ENCODE results near the gene UBTF.

Gene UBTF, protein sequence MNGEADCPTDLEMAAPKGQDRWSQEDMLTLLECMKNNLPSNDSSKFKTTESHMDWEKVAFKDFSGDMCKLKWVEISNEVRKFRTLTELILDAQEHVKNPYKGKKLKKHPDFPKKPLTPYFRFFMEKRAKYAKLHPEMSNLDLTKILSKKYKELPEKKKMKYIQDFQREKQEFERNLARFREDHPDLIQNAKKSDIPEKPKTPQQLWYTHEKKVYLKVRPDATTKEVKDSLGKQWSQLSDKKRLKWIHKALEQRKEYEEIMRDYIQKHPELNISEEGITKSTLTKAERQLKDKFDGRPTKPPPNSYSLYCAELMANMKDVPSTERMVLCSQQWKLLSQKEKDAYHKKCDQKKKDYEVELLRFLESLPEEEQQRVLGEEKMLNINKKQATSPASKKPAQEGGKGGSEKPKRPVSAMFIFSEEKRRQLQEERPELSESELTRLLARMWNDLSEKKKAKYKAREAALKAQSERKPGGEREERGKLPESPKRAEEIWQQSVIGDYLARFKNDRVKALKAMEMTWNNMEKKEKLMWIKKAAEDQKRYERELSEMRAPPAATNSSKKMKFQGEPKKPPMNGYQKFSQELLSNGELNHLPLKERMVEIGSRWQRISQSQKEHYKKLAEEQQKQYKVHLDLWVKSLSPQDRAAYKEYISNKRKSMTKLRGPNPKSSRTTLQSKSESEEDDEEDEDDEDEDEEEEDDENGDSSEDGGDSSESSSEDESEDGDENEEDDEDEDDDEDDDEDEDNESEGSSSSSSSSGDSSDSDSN

GRCh38 chr17:44219616-44220212 lies at the start of gene UBTF:
Gene UBTF, minus strand, starts transcription at chr17:44219675. Its CDS starts 1,446 bp downstream, at chr17:44218229.
- DNase-seq (ENCODE audit: low read depth) = peak; percentile 56

GRCh38 chr17:44268709-44269534 lies 49.4 kb upstream of the UBTF start:
- no peak for DNase-seq (ENCODE audit: low read depth)

DNA sequence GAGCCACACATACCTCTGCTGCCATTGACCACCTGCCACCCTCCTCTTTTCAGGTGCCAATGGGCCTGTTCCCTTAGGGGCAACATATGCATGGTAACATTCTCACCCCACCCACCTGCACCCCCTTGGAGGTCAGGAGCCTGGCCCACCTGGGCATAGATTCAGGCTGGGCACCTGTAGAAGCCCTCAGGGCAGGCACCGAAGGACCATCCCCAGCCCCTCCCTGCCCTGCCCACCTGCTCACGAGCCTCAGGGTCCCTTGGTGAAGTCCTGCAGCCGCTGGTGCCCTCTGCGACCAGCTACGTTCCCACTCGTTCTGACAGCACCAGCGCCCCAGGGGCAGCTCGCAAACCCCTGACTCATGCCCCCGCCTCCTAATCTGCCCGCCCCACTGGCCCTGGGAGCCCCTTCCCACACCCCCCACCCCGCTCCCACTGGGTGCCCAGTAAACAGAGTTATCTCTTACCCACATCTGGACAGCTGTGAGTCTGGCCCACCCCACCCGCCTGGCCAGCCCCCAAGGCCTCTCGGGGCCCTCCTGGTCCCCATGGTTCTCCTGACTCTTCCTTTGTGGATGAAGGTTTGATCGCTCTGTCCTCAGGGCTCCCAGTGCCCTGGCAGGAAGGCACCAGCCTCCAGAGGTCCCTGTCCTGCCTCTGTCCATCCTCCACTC lies 48.5 kb upstream of the UBTF start, which contains the start of gene SLC4A1:
SLC4A1 (minus strand) TSS at position 318 of the 673 bp plus-strand sequence. CDS start 5,269 bp downstream, outside the sequence.
- no peak for DNase-seq (ENCODE audit: low read depth)

GRCh38 chr17:44267165-44267455 lies 47.6 kb upstream of the UBTF start:
- no peak for DNase-seq (ENCODE audit: low read depth)

DNA sequence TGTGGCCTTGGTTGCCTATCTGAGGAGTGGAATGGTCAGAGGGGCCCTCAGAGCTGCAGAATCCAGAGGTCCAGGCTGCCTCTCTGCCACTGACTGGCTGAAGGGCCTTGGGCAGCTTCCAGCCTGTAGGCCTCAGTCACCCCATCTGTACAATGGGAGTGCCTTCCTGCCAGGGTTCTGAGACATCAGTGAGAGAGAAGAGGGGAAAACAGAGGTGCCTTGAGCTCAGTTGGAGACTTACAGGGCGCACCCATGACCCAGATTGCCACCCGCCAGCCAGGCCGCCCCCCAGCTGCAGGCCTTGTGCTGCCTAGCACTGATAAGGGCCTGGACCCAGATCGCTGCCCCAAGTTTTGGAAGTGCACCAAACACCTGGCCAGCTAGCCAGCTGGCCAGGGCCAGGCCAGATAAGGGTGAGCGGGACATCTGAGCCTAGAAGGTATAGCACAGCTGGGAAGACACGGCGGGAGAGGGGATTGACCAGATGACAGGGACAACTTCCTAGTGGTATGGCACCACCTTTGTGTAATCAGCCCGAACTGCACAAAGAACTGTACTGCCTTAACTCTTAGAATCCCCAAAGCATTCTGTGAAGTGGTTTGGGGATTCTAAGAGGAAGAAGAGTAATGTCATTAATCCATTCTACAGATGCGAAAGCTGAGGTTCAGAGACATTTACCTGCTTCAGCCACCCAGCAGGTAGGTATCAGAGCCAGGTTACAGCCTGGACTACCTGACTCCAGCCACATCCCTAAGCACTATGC lies 47.1 kb upstream of the UBTF start:
- DNase-seq (ENCODE audit: low read depth) = no peak

- DNase-seq (ENCODE audit: low read depth) = no peak
These were observed 43.9 kb upstream of the UBTF start for GRCh38 chr17:44263345-44263902.

DNA sequence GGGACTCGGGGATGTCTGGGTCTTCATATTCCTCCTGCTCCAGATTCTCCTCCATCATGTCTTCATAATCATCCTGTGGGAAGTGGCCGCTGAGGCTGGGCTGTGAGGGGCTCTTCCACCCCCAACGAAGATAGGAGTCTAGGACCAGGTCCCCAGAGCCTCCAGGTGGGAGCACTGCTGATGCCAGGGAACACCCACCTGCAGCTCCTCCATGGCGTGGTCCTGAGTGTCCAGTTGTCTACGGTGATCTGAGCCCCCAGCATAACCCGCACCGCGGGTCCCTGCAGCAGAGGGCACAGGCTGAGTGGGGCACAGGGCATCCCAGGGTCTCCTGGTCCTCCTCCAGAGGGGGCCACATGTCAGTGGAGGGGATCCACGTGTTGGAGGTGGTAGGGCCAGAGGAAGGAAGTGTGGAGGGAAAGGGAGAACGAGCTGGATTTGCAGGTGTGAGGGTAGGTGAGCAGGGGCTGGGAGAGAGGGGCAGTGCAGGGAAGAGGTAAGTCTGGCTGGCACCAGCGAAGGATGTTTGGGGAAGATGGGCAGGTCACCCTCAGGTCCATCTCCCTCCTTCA lies 43.3 kb upstream of the UBTF start:
- no peak for DNase-seq (ENCODE audit: low read depth)

DNA sequence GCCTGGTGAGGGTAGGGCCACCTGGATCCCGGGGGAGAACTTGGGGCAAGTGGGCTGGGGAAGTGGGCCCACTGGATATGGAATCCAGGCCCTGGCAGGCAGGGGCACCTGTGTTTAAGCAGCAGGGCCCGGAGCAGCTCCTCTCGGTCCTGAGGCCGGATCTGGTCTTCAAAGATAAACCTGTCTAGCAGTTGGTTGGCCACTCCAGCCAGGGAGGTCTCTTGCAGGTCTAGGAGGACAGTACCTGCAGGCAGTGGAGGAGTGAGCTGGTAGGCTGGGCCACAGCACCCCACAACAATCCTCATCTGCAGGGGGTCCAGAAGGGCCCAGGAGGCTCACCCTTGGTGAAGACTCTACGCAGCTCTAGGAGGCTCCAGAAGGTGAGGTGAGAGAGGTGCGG lies 40.8 kb upstream of the UBTF start:
- no peak for DNase-seq (ENCODE audit: low read depth)

- DNase-seq (ENCODE audit: low read depth) = no peak
These were observed 39.4 kb upstream of the UBTF start for GRCh38 chr17:44258811-44259351.

- DNase-seq (ENCODE audit: low read depth) = no peak
These were observed 38.6 kb upstream of the UBTF start for GRCh38 chr17:44257815-44258760.

- no peak for DNase-seq (ENCODE audit: low read depth)
These were observed 37.2 kb upstream of the UBTF start for GRCh38 chr17:44256671-44257070.

DNA sequence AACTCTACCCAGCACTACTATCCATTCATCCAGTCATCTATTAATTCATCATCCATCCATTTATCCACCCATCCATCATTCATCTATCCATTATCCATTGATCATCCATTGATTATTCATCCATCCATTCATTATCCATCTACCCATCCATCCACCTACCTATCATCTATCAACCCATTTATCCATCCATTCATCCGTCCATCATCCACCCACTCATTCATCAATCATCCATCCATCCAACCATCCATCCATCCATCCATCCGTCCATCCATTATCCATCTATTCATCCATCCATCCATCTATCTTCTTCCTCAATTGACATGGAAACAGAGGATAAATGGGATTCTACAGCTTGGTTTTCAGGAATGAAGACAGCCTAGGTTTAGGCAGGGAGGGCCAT lies 36.4 kb upstream of the UBTF start:
- no peak for DNase-seq (ENCODE audit: low read depth)

- no peak for DNase-seq (ENCODE audit: low read depth)
These were observed 35.1 kb upstream of the UBTF start for GRCh38 chr17:44254361-44255095.

DNA sequence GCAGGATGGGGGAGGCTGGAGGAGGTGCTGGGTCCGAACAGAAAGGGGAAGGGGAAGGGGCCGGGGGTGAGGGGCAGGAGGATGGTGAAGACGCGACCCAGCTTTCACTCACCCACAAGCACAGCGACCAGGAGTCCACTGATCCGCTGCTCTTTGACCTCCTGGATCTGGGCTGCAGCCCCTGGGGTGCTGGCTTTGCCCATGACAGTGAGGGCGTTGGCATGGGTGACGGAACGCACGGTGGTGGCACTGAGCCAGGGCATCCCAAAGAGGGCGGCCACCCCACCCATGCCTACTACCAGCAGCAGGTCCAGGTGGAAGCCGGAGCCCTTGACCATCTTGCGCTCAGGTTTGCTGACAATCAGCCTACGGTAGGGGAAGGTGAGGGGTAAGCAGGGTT lies 33.5 kb upstream of the UBTF start:
- no peak for DNase-seq (ENCODE audit: low read depth)

DNA sequence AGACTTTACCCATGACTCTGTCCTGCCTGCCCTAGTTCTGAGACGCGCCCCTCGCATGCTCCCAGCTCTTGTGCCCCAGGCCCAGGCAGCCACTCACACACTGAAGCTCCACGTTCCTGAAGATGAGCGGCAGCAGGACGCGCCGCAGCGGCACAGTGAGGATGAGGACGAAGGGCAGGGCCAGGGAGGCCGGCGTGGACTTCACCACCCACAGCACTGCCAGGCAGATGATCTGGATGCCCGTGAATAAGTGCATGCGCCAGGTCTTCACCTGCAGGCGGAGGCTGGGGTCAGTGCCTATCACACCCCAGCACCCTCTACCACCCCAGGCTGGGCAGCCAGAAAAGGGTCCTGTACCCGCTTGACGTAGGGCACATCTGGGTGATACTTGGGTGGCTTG lies 31.6 kb upstream of the UBTF start:
- DNase-seq (ENCODE audit: low read depth) = no peak

DNA sequence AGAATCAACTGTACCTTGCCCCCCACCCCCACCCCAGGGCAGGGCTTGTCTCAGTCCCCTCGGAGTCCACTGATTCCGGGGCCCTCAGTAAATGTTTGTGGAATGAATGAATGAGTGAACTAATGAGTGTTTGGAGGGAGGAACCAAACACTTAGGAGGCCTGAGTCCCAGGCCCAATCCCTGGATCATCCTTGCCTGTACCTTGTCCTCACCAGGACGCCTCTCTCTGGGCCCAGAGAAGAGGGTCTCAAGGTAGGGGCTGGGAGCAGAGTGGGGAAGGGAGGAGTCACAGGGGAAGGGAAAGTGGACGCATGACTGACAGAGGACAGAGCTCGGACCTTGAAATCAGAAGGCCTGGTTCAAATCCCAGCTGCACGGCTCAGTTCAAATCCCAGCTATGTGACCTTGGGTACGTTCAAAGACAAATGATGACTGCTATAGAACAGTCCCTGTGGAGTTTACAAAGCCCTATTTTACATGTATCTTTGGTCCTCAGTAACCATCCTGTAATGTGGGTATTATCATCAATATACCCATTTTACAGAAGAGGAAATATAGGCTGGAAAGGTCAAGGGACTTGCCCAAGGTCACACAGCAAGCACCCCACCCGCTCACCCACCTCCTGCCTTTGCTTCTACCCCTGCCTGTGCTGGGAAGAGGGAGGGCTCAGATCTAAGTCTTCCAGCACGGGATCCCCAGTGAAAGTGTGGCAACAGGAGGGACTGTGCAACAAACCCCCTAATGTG lies 30.2 kb upstream of the UBTF start:
- DNase-seq (ENCODE audit: low read depth) = no peak
